SK-N-MC (cell line): ENCODE measurements around the gene GSE1.

Source experiments
- FOXP2 ChIP-seq: optimal IDR thresholded peaks from 2 replicates; pipeline ENCODE3; 2011; ENCODE audit warnings: mild to moderate bottlenecking, moderate library complexity; ENCODE audit not compliant: insufficient read depth; ENCODE audit errors: extremely low read length, control extremely low read depth
- POLR2AphosphoS5 ChIP-seq: IDR thresholded peaks from 2 replicates; pipeline ENCODE4 v1.6.1; 2012; ENCODE audit warnings: mild to moderate bottlenecking, low read depth, low read length, borderline replicate concordance

- TF ChIP-seq POLR2AphosphoS5 (no peak), FOXP2 (no peak)
Measured at GRCh38 chr16:85565340-85565739, 47.8 kb upstream of the GSE1 start.
